Measurements from ENCODE around the gene RUNX3. TPM values are rescaled to one million over a fixed set of nuclear protein-coding genes. Genes with fewer than 3 reads are reported as not detected.

Gene RUNX3
- total RNA-seq, 1 experiment from 2014 or later, result 1.5 TPM

DNA sequence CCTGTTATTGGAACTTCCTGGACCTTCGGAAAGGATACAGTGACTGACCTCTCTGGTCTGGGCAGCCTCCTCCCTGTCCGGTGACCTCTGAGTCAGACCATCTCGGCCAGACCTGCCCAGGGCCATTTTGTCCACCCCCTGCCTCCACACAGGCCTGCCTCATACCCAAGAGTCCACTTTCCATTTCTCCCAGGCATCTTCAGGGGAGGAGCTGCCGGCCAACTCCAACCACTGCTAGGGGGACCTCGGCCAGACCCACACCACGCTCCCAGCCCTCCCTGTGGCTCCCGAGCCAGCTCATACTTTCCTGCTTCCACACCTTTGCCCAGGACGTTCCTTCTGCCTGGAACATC, 29.5 kb upstream of the RUNX3 start (continued):
- TF ChIP-seq, protein P1, sequence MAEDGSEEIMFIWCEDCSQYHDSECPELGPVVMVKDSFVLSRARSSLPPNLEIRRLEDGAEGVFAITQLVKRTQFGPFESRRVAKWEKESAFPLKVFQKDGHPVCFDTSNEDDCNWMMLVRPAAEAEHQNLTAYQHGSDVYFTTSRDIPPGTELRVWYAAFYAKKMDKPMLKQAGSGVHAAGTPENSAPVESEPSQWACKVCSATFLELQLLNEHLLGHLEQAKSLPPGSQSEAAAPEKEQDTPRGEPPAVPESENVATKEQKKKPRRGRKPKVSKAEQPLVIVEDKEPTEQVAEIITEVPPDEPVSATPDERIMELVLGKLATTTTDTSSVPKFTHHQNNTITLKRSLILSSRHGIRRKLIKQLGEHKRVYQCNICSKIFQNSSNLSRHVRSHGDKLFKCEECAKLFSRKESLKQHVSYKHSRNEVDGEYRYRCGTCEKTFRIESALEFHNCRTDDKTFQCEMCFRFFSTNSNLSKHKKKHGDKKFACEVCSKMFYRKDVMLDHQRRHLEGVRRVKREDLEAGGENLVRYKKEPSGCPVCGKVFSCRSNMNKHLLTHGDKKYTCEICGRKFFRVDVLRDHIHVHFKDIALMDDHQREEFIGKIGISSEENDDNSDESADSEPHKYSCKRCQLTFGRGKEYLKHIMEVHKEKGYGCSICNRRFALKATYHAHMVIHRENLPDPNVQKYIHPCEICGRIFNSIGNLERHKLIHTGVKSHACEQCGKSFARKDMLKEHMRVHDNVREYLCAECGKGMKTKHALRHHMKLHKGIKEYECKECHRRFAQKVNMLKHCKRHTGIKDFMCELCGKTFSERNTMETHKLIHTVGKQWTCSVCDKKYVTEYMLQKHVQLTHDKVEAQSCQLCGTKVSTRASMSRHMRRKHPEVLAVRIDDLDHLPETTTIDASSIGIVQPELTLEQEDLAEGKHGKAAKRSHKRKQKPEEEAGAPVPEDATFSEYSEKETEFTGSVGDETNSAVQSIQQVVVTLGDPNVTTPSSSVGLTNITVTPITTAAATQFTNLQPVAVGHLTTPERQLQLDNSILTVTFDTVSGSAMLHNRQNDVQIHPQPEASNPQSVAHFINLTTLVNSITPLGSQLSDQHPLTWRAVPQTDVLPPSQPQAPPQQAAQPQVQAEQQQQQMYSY (CRISPR knock-in tag; IDR thresholded peaks at IDR 0.05), result no peak
- no peak for TF ChIP-seq SMAD3 (CRISPR knock-in tag; IDR thresholded peaks at IDR 0.05; ENCODE audit: borderline replicate concordance)

DNA sequence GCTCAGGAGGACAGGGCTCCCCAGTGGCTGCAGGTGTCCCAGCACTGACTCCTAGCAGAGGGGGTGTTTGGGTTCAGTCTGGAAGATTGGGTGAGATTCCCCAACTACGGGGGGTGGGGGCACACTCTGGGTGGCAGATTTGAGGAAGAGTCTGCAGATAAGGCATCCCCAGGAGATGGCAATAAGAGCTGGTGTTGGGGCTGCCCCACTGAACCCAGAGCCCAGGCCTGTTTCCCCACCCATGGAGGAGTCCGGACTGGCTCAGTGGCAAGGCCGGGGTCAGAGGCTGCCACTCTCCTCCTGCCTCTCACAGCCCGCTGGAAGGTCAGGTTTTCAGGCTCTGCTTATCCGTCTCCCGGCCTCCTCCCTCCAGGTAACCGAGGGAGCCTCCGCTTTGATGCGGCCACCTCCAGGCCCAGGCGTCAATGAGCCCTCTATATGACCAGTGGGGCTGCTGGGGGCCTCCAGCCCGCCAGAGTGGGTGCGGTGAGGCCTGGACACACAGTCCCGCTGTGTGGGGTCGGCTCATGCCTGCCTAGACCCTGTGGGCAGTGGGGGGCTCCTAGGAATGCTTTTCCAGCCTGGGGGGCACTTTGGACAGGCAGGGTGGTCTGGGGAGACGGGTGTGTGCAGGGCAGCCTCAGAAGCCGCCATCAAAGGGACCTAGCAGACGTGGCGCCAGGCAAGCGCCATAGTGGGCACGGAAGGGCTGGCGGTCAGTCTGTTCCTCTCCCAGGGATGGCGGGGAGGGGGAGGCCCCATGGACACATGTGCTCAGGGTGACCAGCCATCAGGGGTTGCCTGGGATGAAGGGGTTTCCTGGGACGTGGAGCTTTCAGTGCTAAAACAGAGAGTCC, 28.9 kb upstream of the RUNX3 start:
- no peak for DNase-seq (ENCODE audit: low spot score)
- Mint-ChIP-seq H3K4me3 (no peak overlapping the region), H3K9me3 (no peaks in the 10 kb centered on the region), H3K27ac (no peak overlapping the region), H3K27me3 (ENCODE audit: low read depth) (peaks cover 2% of the 10 kb centered on the region; the same call in 1 of the 2 replicates), H3K4me1 (no peaks in the 10 kb centered on the region), H3K36me3 (no peaks in the 10 kb centered on the region)
- ChIA-PET POLR2A (no interaction called here), CTCF (no interaction called here)
- no peak for ATAC-seq
- TF ChIP-seq SMAD4 (CRISPR knock-in tag; IDR thresholded peaks at IDR 0.05), result no peak
- TF ChIP-seq, protein P2, sequence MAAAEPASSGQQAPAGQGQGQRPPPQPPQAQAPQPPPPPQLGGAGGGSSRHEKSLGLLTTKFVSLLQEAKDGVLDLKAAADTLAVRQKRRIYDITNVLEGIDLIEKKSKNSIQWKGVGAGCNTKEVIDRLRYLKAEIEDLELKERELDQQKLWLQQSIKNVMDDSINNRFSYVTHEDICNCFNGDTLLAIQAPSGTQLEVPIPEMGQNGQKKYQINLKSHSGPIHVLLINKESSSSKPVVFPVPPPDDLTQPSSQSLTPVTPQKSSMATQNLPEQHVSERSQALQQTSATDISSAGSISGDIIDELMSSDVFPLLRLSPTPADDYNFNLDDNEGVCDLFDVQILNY (CRISPR knock-in tag; IDR thresholded peaks at IDR 0.05), result no peak
- TF ChIP-seq, protein P3, sequence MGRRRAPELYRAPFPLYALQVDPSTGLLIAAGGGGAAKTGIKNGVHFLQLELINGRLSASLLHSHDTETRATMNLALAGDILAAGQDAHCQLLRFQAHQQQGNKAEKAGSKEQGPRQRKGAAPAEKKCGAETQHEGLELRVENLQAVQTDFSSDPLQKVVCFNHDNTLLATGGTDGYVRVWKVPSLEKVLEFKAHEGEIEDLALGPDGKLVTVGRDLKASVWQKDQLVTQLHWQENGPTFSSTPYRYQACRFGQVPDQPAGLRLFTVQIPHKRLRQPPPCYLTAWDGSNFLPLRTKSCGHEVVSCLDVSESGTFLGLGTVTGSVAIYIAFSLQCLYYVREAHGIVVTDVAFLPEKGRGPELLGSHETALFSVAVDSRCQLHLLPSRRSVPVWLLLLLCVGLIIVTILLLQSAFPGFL (CRISPR knock-in tag; IDR thresholded peaks at IDR 0.05; ENCODE audit: borderline replicate concordance), result no peak

DNA sequence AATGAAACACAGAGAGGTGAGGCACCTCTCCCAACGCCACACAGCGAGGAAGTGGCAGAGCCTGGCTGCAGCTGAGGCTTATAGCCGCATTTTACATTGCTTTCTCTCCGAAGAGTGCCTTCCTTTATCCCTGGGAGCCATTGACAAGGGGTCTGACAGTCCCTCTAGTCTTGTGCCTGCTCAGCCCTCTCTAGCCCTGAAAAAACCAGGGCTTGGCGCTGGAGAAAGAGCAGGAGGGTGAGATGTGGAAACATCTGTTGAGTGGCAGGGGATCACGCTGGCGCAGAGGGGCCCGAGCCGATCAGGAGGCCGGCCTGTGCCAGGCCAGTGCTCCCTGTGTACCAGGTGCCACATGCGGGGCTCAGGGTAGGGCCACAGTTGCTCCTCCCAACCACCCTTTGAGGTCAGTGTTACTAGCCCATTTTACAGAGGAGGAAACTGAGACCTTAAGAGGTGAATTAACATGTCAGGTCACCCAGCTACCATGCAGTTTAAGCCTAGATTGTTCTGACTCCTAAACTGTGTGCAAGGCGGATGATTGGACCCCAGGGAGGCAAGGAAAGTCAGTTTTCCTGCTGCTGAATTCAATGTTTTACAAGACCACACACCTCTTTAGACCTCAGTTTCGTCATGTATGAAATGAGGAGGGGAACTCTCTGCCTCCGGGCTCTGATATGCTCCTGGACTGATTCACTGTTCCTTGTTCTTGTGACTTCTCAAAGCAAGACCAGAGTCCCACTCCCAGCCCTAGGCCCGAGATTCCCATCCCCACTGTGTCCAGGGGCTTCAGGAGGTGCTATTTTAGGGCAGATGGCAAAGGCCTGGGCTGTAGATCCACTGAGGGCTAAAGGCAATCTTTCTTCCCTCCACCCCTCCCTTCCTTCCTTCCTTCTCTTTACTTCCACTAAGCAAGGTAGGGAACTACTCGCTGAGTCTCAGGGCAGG, 28.0 kb upstream of the RUNX3 start:
- H3K36me3 Mint-ChIP-seq, result no peaks in the 10 kb centered on the region
- H3K27me3 Mint-ChIP-seq (ENCODE audit: low read depth), result no peaks in the 10 kb centered on the region; the same call in 1 of the 2 replicates
- no peak overlapping the region for H3K27ac Mint-ChIP-seq
- POLR2A ChIA-PET, result interaction anchor here (0.6 kb wide), 1 partner anchor 64 kb away, joined by 6 read pairs; no protein-coding TSS in a partner anchor
- no peak overlapping the region for H3K4me3 Mint-ChIP-seq
- DNase-seq (ENCODE audit: low spot score) (no peak), ATAC-seq (no peak)
- no peaks in the 10 kb centered on the region for H3K4me1 Mint-ChIP-seq
- H3K9me3 Mint-ChIP-seq, result no peaks in the 10 kb centered on the region
- CTCF ChIA-PET, result no interaction called here
- TF ChIP-seq, protein P4, sequence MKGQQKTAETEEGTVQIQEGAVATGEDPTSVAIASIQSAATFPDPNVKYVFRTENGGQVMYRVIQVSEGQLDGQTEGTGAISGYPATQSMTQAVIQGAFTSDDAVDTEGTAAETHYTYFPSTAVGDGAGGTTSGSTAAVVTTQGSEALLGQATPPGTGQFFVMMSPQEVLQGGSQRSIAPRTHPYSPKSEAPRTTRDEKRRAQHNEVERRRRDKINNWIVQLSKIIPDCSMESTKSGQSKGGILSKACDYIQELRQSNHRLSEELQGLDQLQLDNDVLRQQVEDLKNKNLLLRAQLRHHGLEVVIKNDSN (CRISPR knock-in tag; IDR thresholded peaks at IDR 0.05), result no peak
- no peak for TF ChIP-seq ZBTB21 (CRISPR knock-in tag; IDR thresholded peaks at IDR 0.05; ENCODE audit: borderline replicate concordance)
- TF ChIP-seq, protein P5, sequence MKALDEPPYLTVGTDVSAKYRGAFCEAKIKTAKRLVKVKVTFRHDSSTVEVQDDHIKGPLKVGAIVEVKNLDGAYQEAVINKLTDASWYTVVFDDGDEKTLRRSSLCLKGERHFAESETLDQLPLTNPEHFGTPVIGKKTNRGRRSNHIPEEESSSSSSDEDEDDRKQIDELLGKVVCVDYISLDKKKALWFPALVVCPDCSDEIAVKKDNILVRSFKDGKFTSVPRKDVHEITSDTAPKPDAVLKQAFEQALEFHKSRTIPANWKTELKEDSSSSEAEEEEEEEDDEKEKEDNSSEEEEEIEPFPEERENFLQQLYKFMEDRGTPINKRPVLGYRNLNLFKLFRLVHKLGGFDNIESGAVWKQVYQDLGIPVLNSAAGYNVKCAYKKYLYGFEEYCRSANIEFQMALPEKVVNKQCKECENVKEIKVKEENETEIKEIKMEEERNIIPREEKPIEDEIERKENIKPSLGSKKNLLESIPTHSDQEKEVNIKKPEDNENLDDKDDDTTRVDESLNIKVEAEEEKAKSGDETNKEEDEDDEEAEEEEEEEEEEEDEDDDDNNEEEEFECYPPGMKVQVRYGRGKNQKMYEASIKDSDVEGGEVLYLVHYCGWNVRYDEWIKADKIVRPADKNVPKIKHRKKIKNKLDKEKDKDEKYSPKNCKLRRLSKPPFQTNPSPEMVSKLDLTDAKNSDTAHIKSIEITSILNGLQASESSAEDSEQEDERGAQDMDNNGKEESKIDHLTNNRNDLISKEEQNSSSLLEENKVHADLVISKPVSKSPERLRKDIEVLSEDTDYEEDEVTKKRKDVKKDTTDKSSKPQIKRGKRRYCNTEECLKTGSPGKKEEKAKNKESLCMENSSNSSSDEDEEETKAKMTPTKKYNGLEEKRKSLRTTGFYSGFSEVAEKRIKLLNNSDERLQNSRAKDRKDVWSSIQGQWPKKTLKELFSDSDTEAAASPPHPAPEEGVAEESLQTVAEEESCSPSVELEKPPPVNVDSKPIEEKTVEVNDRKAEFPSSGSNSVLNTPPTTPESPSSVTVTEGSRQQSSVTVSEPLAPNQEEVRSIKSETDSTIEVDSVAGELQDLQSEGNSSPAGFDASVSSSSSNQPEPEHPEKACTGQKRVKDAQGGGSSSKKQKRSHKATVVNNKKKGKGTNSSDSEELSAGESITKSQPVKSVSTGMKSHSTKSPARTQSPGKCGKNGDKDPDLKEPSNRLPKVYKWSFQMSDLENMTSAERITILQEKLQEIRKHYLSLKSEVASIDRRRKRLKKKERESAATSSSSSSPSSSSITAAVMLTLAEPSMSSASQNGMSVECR (CRISPR knock-in tag; IDR thresholded peaks at IDR 0.05; ENCODE audit: borderline replicate concordance), result no peak
- TF ChIP-seq, protein P6, sequence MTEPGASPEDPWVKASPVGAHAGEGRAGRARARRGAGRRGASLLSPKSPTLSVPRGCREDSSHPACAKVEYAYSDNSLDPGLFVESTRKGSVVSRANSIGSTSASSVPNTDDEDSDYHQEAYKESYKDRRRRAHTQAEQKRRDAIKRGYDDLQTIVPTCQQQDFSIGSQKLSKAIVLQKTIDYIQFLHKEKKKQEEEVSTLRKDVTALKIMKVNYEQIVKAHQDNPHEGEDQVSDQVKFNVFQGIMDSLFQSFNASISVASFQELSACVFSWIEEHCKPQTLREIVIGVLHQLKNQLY (CRISPR knock-in tag; IDR thresholded peaks at IDR 0.05), result no peak
- TF ChIP-seq GRHL2 (CRISPR knock-in tag; IDR thresholded peaks at IDR 0.05; ENCODE audit: insufficient replicate concordance, severe bottlenecking), result no peak
- TF ChIP-seq, protein P7, sequence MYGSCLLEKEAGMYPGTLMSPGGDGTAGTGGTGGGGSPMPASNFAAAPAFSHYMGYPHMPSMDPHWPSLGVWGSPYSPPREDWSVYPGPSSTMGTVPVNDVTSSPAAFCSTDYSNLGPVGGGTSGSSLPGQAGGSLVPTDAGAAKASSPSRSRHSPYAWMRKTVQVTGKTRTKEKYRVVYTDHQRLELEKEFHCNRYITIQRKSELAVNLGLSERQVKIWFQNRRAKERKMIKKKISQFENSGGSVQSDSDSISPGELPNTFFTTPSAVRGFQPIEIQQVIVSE (CRISPR knock-in tag; IDR thresholded peaks at IDR 0.05; ENCODE audit: borderline replicate concordance), result no peak
- TF ChIP-seq IRF2 (CRISPR knock-in tag; IDR thresholded peaks at IDR 0.05; ENCODE audit: borderline replicate concordance, low read depth), result no peak

Measured in WTC11 (cell line).